Measurements from ENCODE around the gene ZNF850.

ZNF850 gene

GRCh38 chr19:36688058-36688457 lies 84.5 kb downstream of the ZNF850 start:
- DNase-seq (ENCODE audit: low read depth): no peak

- peak; percentile 60 for DNase-seq (ENCODE audit: low read depth)
Measured at GRCh38 chr19:36687214-36688056, 85.2 kb downstream of the ZNF850 start, which contains the start of gene ZNF567. TSS of gene ZNF567 (plus strand) at chr19:36687612. CDS start at chr19:36694868, 7,256 bp downstream.

GRCh38 chr19:36686365-36687213 lies 86.0 kb downstream of the ZNF850 start:
- DNase-seq (ENCODE audit: low read depth): no peak

- DNase-seq (ENCODE audit: low read depth): no peak
Measured at GRCh38 chr19:36685835-36686234, 86.8 kb downstream of the ZNF850 start.

- no peak for DNase-seq (ENCODE audit: low read depth)
Measured at GRCh38 chr19:36679455-36679854, 93.2 kb downstream of the ZNF850 start.

GRCh38 chr19:36674201-36674600 lies 98.4 kb downstream of the ZNF850 start:
- DNase-seq (ENCODE audit: low read depth): no peak

GRCh38 chr19:36672368-36672767 lies 100.2 kb downstream of the ZNF850 start:
- no peak for DNase-seq (ENCODE audit: low read depth)

- no peak for DNase-seq (ENCODE audit: low read depth)
Measured at GRCh38 chr19:36668646-36669045, 104.0 kb downstream of the ZNF850 start.

- no peak for DNase-seq (ENCODE audit: low read depth)
Measured at GRCh38 chr19:36665832-36666231, 106.8 kb downstream of the ZNF850 start.

Data from GM04503 (cell line).